GM04504 (cell line): ENCODE results near the gene SSH2.
A peak's percentile ranks its signal among the peaks of the same experiment; 100 is the strongest.
"Not testable (repeated sequence)": the region's sequence is repeated elsewhere in the genome, so short reads cannot be mapped to it uniquely, and the experiment has no call there.

ENCODE experiments used
- DNase-seq: peaks from one replicate; pipeline ENCODE4 v3.0.0-alpha.2; 2012; ENCODE audit warnings: low read depth

Gene SSH2

GRCh38 chr17:29931231-29931932 is 1.4 kb upstream of the SSH2 start:
- peak; percentile 44 for DNase-seq

- DNase-seq: no peak
Observed at GRCh38 chr17:29930409-29931010, 482 bp upstream of the SSH2 start.

- DNase-seq: no peak
Observed at GRCh38 chr17:29929006-29929532, 959 bp downstream of the SSH2 start.

DNA sequence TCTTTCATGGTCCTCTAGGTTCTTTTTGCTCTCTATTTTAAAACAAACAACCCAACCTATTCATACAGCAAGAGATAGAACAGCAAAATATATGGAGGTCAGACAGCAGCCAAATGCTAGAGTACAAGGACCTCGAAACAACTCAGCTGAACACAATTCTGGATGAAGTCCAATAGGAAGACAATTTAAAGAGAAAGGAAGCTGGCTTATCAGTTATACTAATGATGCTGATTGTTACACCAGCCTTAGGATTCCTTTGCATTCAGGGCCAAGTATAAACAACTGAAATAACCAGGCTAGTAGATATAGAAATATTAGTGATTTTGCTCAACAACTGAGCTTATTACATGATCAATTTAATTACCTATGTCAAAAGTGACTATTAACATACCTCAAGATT is 2.5 kb downstream of the SSH2 start:
- DNase-seq: no peak

DNA sequence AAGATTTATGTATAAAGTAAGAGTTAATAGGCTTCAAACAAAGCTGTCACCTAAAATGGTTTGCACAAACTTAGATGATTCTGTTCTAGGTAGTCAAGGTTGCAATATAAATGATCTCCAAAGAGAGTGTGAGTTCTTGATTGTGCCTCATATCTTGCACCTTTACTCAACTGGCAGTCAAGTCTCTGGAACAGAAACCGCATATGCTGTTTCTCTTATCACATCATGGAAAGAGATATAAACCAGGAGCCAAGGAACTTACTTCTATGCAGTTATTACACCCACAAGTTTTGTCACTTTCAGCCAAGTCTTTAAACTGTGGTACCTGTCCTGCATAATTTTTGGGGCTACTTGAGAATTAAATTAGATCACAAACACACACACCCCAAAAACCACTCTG is 5.2 kb downstream of the SSH2 start:
- DNase-seq: no peak

GRCh38 chr17:29918922-29919856 is 10.8 kb downstream of the SSH2 start:
- DNase-seq: no peak

DNA sequence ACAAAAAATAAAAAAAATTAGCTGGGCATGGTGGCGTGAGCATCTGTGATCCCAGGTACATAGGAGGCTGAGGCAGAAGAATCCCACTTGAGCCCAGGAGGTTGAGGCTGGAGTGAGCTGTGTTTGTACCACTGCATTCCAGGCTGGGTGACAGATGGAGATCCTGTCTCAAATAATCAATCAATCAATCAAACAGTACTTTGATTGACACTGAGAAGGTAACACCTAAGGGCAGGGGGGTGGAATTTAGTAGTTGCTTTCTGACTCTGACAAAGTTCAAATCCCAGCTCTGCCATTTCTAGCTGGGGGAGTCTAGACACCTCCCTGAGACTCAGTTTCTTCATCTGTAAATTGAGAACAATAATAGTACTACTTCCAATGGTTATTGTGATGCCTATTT is 12.0 kb downstream of the SSH2 start:
- no peak for DNase-seq

DNA sequence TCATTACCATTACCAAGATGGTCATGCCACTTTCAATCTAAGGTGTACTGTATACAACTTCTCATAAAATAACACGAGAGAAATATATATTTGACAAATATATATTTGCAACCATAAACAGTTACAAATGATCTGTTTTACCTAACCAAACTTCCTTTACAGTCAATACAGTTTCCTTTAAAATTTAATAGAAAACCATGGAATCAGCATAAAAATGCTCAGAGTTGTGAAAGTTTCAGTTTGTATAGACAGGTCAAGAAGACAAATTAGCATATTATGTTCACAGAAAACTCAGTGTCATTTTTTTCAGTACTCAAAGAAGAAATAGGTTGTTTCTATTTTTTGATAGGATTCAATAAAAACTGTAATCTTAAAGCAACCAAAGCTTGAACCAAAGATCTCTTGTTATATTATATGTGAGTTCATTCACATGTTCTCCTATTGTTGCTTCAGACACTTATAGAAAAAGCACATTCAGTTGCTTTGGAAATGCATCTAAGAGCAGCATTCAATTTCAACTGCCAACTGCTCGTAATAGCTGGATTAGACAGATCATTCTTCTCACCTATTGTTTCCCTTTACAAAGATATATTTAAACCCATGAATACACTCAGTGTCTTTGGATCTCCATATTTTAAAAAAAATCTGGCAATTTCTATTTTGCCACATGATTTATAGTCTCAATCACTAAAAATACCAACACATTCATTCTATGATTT is 15.1 kb downstream of the SSH2 start:
- no peak for DNase-seq

GRCh38 chr17:29911641-29912177 is 18.3 kb downstream of the SSH2 start:
- DNase-seq: no peak

GRCh38 chr17:29909236-29910003 is 20.6 kb downstream of the SSH2 start:
- DNase-seq: no peak

DNA sequence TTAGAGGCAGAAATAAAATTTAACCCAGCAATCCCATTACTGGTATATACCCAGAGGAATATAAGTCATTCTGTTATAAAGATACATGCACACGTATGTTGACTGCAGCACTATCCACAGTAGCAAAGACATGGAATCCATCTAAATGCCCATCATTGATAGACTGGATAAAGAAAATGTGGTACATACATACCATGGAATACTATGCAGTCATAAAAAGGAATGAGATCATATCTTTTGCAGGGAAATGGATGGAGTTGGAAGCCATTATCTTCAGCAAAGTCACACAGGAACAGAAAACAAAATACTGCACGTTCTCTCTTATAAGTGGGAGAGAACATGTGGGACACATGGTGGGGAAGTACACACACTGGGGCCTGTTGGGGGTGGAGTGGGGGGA is 23.1 kb downstream of the SSH2 start:
- DNase-seq: no peak

DNA sequence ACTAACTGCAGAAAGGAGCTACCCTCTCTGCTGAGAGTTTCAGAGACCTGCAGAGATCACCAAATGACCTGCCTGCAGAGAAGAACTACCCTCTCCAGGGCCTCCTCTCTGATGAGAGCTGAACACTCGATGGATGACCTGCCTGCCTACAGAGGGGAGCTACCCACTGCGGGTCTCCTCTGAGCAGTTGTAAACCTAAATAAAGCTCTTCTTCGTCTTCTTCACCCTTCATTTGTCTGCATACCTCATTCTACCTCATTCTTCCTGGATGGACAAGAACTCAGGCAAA is 24.2 kb downstream of the SSH2 start:
- DNase-seq: no peak

GRCh38 chr17:29905086-29905878 is 24.7 kb downstream of the SSH2 start:
- no peak for DNase-seq

- no peak for DNase-seq
Observed at GRCh38 chr17:29903471-29903870, 26.6 kb downstream of the SSH2 start.

GRCh38 chr17:29897136-29897535 is 32.9 kb downstream of the SSH2 start:
- not testable (repeated sequence) for DNase-seq

- DNase-seq: no peak
Observed at GRCh38 chr17:29892201-29892600, 37.8 kb downstream of the SSH2 start.

DNA sequence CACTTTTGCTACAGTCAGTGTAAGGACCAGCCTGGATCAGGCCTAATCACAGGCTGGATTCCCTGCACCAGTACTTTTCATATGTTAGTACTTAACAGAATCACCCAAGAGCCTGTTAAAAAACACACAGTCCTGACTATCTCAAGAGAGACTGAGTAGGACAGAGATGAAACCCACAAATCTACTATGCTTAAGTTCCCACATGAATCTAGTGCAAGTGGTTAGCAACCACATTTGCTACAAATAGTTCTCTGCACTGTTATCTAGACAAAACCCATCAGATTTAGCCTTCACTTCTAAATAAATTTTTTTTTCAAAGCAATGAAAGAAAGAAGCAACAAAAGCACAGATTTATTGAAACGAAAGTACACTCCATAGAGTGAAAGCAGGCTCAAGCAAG is 38.9 kb downstream of the SSH2 start:
- no peak for DNase-seq

DNA sequence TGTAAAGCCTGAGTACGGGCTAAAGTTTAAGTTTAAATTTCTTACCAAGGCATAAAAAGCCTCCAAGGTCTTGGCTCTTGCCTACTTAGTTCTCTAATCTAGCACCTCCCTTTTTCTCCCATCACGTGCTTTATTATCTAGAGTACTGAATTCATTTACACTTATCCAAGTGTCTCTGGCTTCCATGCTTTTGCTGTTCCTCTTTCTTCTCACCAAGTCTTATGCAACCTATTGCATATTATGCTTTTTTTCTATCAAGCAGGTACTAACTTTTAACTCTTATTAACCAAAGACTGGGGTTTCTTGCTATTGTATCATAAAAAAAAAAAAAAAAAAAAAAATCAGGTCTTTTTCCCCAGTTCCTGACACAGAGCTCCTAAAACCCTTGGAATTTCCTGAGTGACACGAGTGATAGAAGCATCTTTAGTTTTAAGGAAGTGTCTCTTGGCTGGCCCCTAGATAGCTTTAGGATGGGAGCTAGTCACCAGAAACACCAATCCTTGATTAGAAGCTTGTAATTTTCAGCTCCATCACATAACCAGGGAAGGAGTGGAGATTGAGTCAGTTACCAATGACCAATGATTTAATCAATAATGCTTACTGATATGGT is 44.9 kb downstream of the SSH2 start:
- no peak for DNase-seq

GRCh38 chr17:29883497-29883896 is 46.5 kb downstream of the SSH2 start:
- no peak for DNase-seq

DNA sequence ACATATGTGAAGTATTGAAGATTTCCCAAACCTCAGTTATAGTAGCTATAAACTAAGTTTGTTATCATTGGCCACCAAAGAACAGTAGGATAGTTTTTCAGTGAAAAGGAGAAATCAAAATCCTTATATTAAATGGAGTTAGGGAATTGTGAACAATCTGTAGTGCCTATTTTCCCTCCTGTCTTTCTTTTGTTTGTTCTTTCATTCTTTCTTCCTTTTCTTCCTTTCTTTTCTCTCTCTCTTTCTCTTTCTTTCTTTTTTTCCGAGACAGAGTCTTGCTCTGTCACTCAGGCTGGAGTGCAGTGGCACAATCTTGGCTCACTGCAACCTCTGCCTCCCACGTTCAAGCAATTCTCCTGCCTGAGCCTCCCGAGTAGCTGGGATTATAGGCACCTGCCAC is 48.8 kb downstream of the SSH2 start:
- no peak for DNase-seq
